ENCODE measurements around the gene BAIAP3. TPM values are rescaled to one million over a fixed set of nuclear protein-coding genes. Genes with fewer than 3 reads are reported as not detected.

The BAIAP3 gene
- total RNA-seq, 6 donors from 2014 or later, result 3.2 to 57.6 (median 11.5) TPM

GRCh38 chr16:1351582-1352362, 18.3 kb downstream of the BAIAP3 start, which contains the start of the genes GNPTG and TSR3:
TSS of gene GNPTG (plus strand) at chr16:1351931. CDS start at chr16:1351966, 35 bp downstream.
TSS of gene TSR3 (minus strand) at chr16:1351878. CDS start at chr16:1351804, 74 bp downstream.
- 0% methylated on average over 6 to 36 of the region's 98 CpGs for WGBS, 2 donors
- Histone ChIP-seq H3K27me3 (no peaks in the 10 kb centered on the region), H3K4me3 (peak within 1 kb of the TSS; percentile 93 to 100 (median 98)), H3K4me1 (peaks cover 18 to 50% (median 30%) of the 10 kb centered on the region in 4 donors), H3K36me3 (peaks cover 0 to 31% (median 22%) of the 10 kb centered on the region in 4 donors), H3K27ac (peak within 1 kb of the TSS; percentile 71 to 93 (median 78)), H3K9me3 (no peaks in the 10 kb centered on the region)
- peak; percentile 83 to 97 for DNase-seq
- TF ChIP-seq, protein P1, sequence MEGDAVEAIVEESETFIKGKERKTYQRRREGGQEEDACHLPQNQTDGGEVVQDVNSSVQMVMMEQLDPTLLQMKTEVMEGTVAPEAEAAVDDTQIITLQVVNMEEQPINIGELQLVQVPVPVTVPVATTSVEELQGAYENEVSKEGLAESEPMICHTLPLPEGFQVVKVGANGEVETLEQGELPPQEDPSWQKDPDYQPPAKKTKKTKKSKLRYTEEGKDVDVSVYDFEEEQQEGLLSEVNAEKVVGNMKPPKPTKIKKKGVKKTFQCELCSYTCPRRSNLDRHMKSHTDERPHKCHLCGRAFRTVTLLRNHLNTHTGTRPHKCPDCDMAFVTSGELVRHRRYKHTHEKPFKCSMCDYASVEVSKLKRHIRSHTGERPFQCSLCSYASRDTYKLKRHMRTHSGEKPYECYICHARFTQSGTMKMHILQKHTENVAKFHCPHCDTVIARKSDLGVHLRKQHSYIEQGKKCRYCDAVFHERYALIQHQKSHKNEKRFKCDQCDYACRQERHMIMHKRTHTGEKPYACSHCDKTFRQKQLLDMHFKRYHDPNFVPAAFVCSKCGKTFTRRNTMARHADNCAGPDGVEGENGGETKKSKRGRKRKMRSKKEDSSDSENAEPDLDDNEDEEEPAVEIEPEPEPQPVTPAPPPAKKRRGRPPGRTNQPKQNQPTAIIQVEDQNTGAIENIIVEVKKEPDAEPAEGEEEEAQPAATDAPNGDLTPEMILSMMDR (IDR thresholded peaks at IDR 0.05), result peak in 4 of 6 experiments; percentile 23 to 50 (median 28)
- peak in 3 of 4 donors; percentile 38 to 93 (median 62) for TF ChIP-seq POLR2A (IDR thresholded peaks at IDR 0.05)
- TF ChIP-seq POLR2AphosphoS5 (IDR thresholded peaks at IDR 0.05), result peak; percentile 95 to 97
- peak in 2 of 4 donors; percentile 15 to 87 for TF ChIP-seq EP300 (IDR thresholded peaks at IDR 0.05)
- ATAC-seq (ENCODE audit: low FRiP score in 2 of 2), result peak; percentile 60 to 89

DNA sequence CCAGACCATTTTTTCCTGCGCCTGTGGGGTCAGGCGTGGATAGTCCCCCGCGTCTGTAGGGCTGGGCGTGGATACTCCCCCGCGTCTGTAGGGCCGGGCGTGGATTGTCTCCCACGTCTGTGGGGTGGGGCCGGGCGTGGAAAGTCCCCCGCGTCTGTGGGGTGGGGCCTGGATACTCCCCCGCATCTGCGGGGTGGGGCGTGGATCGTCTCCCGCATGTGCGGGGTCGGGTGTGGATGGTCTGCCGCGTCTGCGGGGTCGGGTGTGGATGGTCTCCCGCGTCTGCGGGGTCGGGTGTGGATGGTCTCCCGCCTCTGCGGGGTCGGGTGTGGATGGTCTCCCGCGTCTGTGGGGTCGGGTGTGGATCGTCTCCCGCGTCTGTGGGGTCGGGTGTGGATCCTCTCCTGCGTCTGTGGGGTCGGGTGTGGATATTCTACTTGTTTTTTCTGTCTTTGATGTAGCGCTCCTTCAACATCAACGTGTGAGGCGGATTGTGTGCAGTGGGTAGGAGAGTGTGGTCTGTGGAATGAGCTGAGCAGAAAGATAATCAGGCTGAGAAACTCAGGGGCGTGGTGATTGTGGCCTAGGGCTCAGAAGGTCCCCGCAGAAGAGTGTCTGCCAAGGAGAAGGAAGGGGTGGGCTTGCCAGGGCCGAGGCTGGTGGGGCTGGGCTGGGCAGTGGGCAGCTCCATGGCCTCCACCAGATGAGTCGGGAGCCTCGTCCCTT, 21.5 kb downstream of the BAIAP3 start:
- Histone ChIP-seq H3K9me3 (no peaks in the 10 kb centered on the region), H3K36me3 (peaks cover 0 to 15% (median 5%) of the 10 kb centered on the region in 4 donors), H3K27ac (no peak overlapping the region), H3K4me3 (no peak overlapping the region), H3K27me3 (no peaks in the 10 kb centered on the region), H3K4me1 (peaks cover 18 to 54% (median 30%) of the 10 kb centered on the region in 4 donors)
- 83 to 88% methylated on average over 36 to 49 of the region's 49 CpGs for WGBS, 2 donors
- ATAC-seq (ENCODE audit: low FRiP score in 2 of 2) (no peak), DNase-seq (peak in 1 of 2 donors; percentile 65)
- TF ChIP-seq, protein P1 (IDR thresholded peaks at IDR 0.05), result no peak

DNA sequence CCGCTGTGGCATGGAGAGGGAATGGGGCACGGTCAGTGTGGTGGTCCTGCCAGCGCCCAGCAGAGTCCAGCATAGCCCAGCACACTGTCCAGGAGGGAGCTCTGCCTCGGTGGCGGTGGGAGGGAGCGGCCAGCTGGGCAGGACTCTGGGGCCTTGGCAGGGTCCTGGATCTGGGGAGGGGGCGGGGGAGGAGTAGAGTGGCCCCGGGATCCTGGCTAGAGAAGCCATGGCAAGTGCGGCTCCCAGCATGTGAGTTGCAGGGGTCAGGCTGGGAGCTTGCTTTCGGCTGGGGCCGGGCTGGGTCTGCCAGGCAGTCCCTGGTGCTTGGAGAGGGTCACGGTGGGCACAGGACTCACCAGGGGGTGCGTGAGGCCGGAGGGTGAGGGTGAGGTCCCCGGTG, 22.1 kb downstream of the BAIAP3 start:
- H3K9me3 ChIP-seq, result no peaks in the 10 kb centered on the region
- ATAC-seq (ENCODE audit: low FRiP score in 2 of 2) (no peak), DNase-seq (peak in 1 of 2 donors; percentile 54)
- no peaks in the 10 kb centered on the region for H3K27me3 ChIP-seq
- TF ChIP-seq, protein P1 (IDR thresholded peaks at IDR 0.05), result no peak
- TF ChIP-seq POLR2A (IDR thresholded peaks at IDR 0.05) (no peak), EP300 (IDR thresholded peaks at IDR 0.05) (no peak), POLR2AphosphoS5 (IDR thresholded peaks at IDR 0.05) (no peak)
- WGBS, 2 donors, result 90 to 91% methylated on average over 12 to 15 of the region's 15 CpGs
- H3K27ac ChIP-seq, result no peak overlapping the region
- H3K36me3 ChIP-seq, result peaks cover 0 to 15% (median 7%) of the 10 kb centered on the region in 4 donors
- no peak overlapping the region for H3K4me3 ChIP-seq
- H3K4me1 ChIP-seq, result peaks cover 16 to 48% (median 25%) of the 10 kb centered on the region in 4 donors

- WGBS, 2 donors, result 85 to 86% methylated on average over 17 to 26 of the region's 33 CpGs
- H3K4me3 ChIP-seq, result no peak overlapping the region
- peak in 1 of 2 donors; percentile 15 for ATAC-seq (ENCODE audit: low FRiP score in 2 of 2)
- TF ChIP-seq EP300 (IDR thresholded peaks at IDR 0.05) (no peak), POLR2AphosphoS5 (IDR thresholded peaks at IDR 0.05) (no peak), POLR2A (IDR thresholded peaks at IDR 0.05) (no peak)
- TF ChIP-seq, protein P1 (IDR thresholded peaks at IDR 0.05), result no peak
- DNase-seq, result peak in 1 of 2 donors; percentile 78
- H3K27ac ChIP-seq, result no peak overlapping the region
- H3K9me3 ChIP-seq, result no peaks in the 10 kb centered on the region
- peaks cover 9 to 41% (median 19%) of the 10 kb centered on the region in 4 donors for H3K4me1 ChIP-seq
- peaks cover 0 to 21% (median 12%) of the 10 kb centered on the region in 4 donors for H3K36me3 ChIP-seq
- no peaks in the 10 kb centered on the region for H3K27me3 ChIP-seq
Observed at GRCh38 chr16:1356061-1356900, 22.8 kb downstream of the BAIAP3 start.
